ENCODE data around the gene FSIP1. TPM values are rescaled to one million over a fixed set of nuclear protein-coding genes. Genes with fewer than 3 reads are reported as not detected.

Gene FSIP1
- total RNA-seq, 4 donors from 2014 or later: 0.17 TPM; not detected in 3

- no peak overlapping the region for H3K4me3 ChIP-seq (ENCODE audit: low read depth, poor library complexity, severe bottlenecking)
Measured at GRCh38 chr15:39735120-39735717, 47.4 kb downstream of the FSIP1 start.

GRCh38 chr15:39731266-39731665 lies 51.4 kb downstream of the FSIP1 start:
- TF ChIP-seq POLR2A (IDR thresholded peaks at IDR 0.05) (no peak), CTCF (IDR thresholded peaks at IDR 0.05) (no peak)
- 86 to 89% methylated on average over 3 of the region's 3 CpGs for WGBS, 2 donors
- intact Hi-C loops (cut with DNase I; ENCODE audit: low total_unique reads): no loop called here

More at GRCh38 chr15:39735120-39735717, 47.4 kb downstream of the FSIP1 start:
- TF ChIP-seq CTCF (IDR thresholded peaks at IDR 0.05) (no peak), POLR2A (IDR thresholded peaks at IDR 0.05) (no peak)
- WGBS, 2 donors: 94 to 97% methylated on average over 4 of the region's 4 CpGs
- no peak for DNase-seq (ENCODE audit: low spot score in 2 of 2)
- intact Hi-C loops (cut with DNase I; ENCODE audit: low total_unique reads): no loop called here

GRCh38 chr15:39730552-39730951 lies 52.1 kb downstream of the FSIP1 start:
- no peak for DNase-seq (ENCODE audit: low spot score in 2 of 2)
- intact Hi-C loops (cut with DNase I; ENCODE audit: low total_unique reads): no loop called here
- TF ChIP-seq POLR2A (IDR thresholded peaks at IDR 0.05): no peak
- no peak overlapping the region for H3K4me3 ChIP-seq (ENCODE audit: low read depth, poor library complexity, severe bottlenecking)
- WGBS, 2 donors: 62 to 82% methylated on average over 5 of the region's 5 CpGs

More at GRCh38 chr15:39731266-39731665, 51.4 kb downstream of the FSIP1 start:
- no peak overlapping the region for H3K4me3 ChIP-seq (ENCODE audit: low read depth, poor library complexity, severe bottlenecking)
- DNase-seq (ENCODE audit: low spot score in 2 of 2): no peak

GRCh38 chr15:39729500-39729899 lies 53.1 kb downstream of the FSIP1 start:
- no peak for TF ChIP-seq CTCF (IDR thresholded peaks at IDR 0.05)
- TF ChIP-seq POLR2A (IDR thresholded peaks at IDR 0.05): no peak
- no peak overlapping the region for H3K4me3 ChIP-seq (ENCODE audit: low read depth, poor library complexity, severe bottlenecking)
- no peak for DNase-seq (ENCODE audit: low spot score in 2 of 2)
- 95 to 98% methylated on average over 4 of the region's 4 CpGs for WGBS, 2 donors
- intact Hi-C loops (cut with DNase I; ENCODE audit: low total_unique reads): loop anchor here (10.0 kb wide), 1 partner anchor 885 kb away; no protein-coding TSS in a partner anchor

GRCh38 chr15:39728845-39729244 lies 53.8 kb downstream of the FSIP1 start:
- TF ChIP-seq POLR2A (IDR thresholded peaks at IDR 0.05): no peak
- no peak overlapping the region for H3K4me3 ChIP-seq (ENCODE audit: low read depth, poor library complexity, severe bottlenecking)
- intact Hi-C loops (cut with DNase I; ENCODE audit: low total_unique reads): loop anchor here (10.0 kb wide), 1 partner anchor 884 kb away; no protein-coding TSS in a partner anchor
- WGBS, 2 donors: 80 to 88% methylated on average over 2 of the region's 2 CpGs
- DNase-seq (ENCODE audit: low spot score in 2 of 2): no peak

GRCh38 chr15:39721893-39722292 lies 60.7 kb downstream of the FSIP1 start:
- intact Hi-C loops (cut with DNase I; ENCODE audit: low total_unique reads): loop anchor here (10.0 kb wide), 1 partner anchor 877 kb away; no protein-coding TSS in a partner anchor
- H3K4me3 ChIP-seq (ENCODE audit: low read depth, poor library complexity, severe bottlenecking): no peak overlapping the region
- DNase-seq (ENCODE audit: low spot score in 2 of 2): no peak
- TF ChIP-seq CTCF (IDR thresholded peaks at IDR 0.05) (no peak), POLR2A (IDR thresholded peaks at IDR 0.05) (no peak)
- WGBS, 2 donors: 92 to 95% methylated on average over 6 of the region's 6 CpGs

Measured in lower leg skin (tissue), 4 donors.